HG03378 (cell line): ENCODE results near the gene TPGS2.
A peak's percentile ranks its signal among the peaks of the same experiment; 100 is the strongest.
"Not testable (repeated sequence)": the region's sequence is repeated elsewhere in the genome, so short reads cannot be mapped to it uniquely, and the experiment has no call there.

Source experiments
- ATAC-seq: cut with Tn5 transposase; IDR thresholded peaks from one replicate; pipeline ENCODE4 v1.9.1; 2021; ENCODE audit warnings: mild to moderate bottlenecking, moderate library complexity; ENCODE audit not compliant: unreplicated experiment

The TPGS2 gene

DNA sequence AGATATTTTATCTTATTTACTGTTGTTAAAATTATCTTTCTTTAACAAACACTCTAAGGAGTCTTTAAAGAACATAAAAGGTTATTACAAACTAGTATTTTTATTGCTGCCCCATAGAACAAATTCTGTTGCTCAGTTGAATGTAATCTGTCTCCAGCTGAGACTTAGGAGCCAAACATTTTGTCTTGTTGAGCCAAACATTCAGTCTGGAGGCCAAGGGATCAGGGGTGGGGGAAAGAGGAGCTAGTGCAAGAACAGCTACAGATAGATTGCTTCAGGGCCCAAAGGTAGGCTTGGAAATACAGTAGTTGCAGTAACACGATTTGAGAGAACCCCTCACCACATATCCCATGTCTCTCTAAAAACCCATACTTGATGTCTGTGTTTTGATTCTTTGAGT is 51.2 kb downstream of the TPGS2 start:
- ATAC-seq: no peak

DNA sequence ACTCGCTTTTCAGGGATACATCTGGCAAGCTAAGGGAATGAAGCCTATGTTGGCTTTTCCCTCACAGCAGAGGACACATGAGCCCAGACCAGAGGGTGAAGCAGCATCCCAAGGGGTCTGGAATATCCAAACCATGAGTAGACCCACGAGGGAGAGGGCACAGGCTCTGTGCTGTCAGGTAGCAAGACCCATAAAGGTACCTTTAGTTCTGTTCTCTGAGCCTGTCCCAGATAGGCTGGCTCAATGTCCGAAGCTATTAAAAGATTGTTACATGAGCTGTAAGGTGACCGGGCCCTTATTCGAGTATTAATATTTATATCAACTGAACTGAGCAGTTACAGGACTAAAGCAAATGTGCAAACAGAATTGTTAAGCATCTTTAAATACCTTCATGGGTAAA is 52.2 kb downstream of the TPGS2 start:
- no peak for ATAC-seq

DNA sequence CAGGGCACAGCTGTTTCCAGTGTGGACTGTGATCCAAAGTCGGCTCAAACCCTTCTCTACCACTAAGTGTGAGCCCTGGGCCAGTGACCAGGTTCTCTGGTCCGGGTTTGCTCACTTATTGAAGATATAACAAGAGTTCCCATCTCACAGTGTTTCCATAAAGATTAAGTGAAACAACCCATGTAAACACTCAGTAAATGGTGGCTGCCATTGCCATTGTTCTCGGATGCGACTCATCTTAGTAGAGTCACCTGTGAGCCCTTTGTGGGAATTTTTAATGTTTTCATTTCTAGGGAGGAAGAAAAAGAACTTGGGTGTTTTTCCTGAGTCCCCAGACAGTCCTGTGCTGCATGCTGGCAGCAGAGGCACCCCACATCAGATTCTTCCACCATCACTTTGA is 53.4 kb downstream of the TPGS2 start:
- ATAC-seq: no peak

DNA sequence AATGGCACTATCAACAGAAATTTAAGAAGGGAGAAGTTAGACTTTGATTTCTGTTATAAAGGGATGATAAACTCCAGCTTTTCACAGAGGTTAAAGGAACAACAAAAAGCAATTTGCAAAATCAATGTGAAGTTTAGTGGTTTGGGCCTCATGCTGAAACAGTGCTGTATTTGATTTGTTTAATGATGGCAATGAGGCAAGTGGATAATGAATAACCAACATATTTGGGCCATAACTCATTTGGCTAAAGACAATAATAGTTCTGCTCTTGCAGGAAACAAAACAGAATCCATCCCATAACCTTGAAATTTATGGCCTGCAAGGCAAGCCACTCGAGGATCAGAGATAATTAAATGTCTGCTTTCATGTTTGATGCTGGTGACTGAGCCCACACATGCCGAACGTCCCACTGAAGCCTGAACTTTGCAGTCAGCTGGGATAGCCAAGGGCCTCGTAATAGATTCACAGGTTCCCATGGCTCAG is 56.5 kb downstream of the TPGS2 start:
- ATAC-seq: no peak

DNA sequence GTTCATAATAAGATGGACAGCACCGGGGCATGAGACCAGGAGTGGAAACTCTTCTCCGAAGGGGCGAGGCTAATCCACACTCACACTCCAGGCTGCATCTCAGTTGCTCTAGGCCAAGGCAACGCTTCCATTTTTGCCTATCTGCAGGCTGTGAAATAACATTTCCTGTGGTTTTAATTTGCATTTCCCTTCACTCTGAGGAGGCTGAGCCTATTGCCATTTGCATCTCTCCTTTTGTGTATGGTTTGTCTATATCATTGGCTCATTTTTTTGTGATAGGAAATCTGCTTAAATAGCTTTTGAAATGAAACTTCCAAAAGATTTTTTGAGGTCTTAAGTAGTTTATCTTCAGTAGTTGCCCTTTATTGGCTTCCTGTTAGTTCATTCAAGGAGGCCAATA is 57.6 kb downstream of the TPGS2 start:
- ATAC-seq: peak; percentile 51

DNA sequence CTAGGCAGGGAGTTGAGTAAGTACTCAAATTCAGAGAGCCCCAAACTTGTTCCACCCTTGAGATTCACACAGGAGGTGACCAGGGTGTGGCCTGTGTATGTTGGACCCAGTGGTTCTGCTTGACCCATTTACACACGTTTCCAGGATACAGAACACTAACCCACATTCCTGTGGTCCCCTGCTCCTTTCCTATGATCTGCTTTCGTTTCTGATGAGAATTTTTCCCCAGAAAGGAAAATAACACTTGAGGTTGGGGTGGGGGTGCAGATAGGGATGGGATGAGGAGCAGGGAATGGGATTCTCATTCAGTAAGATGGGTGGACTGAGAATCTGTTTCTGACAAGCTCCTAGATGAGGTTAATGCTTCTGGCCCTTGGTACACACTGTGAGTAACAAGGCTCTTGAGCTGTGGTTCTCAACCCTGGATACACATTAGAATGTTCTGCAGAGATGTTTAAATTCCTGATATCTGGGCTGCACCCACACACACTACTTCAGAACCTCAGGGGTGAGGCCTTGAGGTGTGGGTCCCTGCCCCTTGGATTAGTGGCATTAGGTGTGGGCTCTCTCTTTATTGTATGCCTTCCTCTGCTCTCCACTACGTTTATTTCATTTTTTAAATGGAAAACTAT is 58.4 kb downstream of the TPGS2 start:
- ATAC-seq: no peak

DNA sequence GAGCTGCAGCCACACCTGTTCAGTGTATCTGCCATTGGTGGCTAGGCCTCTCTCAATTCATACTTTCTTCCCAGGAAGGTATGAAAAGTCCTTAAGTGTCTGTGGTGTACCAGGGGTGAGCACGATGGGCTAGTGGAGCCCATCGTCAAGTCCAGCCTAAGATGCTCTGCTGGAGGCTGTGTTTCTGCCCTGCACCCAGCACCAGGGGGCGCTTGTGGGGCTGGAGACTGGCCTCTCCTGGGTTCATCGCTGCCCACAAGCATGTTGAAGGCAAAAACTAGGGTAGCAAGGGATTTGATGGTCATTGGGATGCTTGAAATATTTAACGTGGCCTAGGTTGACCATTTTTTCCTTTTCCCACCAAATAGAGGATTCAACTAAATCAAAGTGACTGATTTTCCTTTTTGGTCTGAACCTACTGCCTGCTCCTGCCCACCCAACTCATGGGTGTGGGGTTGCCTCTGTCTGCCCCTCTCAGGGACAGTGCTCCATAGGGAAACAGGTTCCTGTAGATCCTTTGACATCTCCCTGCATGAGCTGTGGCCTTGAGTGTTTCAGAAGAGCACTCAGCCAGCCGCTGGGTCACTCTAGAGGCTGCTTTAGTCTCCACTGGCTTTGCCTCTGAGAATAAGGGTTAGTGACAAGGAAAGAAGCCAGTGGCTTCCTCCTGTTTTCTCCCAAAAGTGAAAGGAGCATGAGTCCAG is 59.0 kb downstream of the TPGS2 start:
- ATAC-seq: no peak

DNA sequence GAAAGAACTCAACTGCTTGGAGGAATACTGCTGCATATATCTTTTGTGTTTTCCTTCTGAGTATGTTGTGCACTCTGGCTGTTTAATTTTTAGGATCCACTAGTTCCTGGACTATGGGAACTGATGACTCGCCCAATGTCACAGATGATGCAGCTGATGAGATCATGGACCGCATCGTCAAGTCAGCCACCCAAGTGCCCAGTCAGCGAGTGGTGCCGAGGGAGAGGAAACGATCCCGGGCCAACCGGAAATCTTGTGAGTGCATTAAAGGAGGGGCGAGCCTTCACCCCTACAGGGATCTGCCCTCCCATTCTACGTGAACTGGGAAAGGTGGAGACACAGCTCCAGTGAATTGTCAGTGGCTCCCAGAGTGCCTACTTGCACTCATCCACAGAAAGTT is 59.6 kb downstream of the TPGS2 start:
- no peak for ATAC-seq

DNA sequence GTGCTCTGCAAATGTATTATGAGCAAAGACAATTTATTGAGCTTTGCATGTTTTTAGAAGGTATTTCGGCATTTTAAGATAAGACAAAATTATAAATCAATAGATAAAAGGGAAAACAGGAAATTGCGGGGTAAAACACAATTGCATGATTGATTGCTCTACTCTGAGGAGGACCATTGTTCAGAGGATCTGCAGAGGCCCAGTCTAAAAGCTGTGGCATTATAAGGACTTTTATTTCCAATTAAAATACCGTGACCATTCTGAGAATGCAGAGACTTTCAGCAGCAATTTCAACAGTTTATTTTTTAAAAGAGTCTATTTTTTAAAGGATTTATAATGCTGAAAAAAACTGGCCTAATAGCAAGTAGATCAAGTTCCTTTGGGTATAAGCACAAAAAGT is 62.0 kb downstream of the TPGS2 start:
- ATAC-seq: no peak

DNA sequence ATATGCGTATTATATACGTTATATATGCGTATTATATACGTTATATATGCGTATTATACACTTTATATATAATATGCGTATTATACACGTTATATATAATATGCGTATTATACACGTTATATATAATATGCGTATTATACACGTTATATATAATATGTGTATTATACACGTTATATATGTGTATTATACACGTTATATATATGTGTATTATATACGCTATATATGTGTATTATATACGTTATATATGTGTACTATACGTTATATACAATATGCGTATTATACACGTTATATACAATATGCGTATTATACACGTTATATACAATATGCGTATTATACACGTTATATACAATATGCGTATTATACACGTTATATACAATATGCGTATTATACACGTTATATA is 65.8 kb downstream of the TPGS2 start:
- ATAC-seq: not testable (repeated sequence)

DNA sequence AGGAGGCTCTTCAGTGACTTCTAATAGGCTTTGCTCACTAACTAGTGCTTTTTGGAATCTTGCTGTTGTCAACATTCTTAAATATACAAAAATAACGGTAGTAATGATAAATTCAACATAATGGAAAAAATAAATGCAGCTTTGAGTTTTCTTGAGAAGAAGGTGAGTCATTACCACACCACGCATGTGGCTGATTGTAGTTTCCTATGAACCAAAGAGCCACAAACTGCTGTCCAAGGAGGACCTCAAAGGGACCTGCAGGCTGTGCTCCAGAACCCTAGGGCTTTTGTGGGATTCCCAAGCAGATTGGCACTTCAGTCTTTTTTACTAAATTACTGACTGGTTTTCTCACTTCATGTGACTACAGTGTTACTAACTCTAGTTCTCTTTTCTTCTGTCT is 66.7 kb downstream of the TPGS2 start:
- no peak for ATAC-seq

DNA sequence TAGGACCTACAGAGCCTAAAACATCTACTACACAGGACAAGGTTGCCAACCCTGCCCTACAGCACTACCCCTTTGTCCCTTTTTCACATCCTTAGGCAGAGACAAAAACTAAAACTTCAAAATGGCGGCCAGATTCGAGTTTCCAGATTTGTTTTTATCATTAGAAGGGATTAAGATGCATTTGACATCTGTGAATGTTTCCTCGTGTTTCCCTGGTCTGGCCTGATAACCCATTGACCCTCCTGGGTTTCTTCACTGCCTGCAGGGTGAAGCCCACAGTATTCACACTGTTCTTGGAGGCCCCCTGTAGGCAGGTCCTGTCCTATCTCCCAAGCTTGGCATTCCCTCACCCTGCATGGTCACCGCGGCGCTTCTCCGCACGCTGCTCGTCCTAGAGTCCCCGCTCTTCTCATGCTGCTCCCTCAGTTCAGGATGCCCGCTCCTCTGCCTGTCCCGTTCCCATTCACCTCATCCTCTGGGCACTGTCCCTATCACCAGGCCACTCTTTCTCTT is 67.6 kb downstream of the TPGS2 start:
- no peak for ATAC-seq

DNA sequence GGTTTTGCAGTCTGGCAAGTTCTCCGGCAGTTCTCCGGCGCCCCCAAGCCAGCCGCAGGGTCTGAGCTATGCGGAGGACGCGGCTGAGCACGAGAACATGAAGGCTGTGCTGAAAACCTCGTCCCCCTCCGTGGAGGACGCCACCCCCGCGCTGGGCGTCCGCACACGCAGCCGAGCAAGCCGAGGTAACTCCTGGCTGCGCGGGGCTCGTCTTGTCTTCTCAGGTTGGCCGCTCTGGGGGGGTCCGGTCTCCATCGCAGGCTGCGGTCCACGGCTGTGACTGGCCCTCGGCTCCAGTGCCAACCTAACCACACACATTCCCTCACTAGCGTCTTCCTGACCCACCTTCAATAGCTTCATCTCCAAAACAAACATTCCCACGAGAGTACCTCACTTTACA is 68.2 kb downstream of the TPGS2 start:
- no peak for ATAC-seq

DNA sequence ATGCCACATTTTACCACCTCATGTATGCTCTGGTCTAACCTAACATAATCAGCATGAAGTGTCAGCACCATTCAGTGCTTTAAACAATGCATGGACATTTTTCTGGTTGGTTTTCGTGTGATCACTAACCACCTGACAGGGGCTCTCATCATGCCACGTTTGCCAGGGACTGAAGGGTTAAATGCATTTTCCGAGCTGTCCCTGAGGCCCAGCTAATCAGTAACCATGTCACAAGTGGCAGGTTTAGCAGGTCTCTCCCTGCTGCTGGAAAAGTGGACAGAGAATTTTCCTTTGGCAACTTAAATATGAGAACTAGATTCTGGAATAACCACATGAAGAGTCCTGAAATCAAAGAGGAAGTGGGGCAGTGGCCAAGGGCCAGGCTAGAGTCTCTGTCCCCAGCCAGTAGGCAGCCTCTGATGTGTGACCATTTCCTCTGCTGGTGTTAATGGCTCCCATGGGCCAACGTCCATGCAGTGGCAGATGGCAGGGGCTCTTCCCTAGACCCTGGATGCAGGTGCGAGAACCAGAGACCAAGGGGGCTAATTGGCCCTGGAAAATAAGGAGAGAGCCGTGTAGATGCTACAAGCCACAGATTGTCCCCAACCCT is 69.5 kb downstream of the TPGS2 start:
- no peak for ATAC-seq

DNA sequence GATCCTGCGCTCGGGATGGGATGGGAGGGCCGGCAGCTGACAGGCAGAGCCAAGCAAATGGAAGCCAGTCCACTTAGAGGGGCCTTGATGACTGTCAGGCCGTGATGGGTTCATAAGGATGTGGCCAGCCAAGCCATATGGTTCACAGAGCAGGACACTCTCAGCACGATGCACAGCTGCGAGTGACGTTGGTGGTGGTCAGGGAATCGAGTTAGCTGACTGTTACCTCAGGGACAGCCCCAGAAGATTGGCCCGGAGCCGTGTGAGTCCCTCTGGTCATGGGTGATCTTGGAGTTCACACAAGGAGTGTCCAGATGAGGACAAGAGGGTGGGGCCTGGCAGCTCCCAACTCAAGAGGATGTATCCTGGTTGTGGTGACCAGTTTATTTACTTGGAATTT is 70.2 kb downstream of the TPGS2 start:
- ATAC-seq: no peak

DNA sequence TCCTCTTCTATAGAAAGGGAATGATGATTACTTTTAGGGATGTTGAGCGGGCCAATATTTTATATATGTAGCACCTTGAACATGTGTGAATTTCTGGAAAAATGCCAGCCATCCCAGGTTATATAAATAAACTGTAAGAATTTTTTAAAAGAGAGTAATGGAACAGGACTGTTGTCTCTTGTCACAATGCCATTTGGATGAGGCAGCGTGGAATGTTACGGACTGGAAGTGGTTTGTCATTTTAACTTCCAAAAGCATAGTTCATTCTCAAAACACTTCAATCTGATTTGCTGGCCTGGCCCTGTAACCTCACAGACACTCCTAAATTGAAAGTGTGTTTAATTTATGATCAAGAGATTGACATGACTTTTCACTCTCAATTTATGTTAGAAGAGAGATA is 70.8 kb downstream of the TPGS2 start:
- ATAC-seq: no peak

DNA sequence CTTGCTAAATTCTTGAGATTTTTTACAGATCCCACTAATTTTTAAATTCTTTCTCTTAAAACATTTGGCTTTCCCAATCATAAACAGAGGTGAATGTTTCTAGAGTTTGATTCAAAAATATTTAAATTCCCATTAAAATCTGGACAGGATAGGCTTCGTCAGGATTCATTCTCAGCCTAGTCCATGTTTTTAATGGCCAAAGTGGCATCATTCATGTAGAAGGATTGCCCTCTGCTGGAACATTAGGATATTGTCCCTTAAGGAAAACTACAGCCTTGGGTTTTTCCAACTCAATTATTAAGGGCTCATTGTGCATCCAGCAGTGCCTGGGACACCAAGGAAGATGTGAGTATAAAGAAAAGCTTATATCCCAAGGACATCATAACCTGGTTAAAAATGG is 71.7 kb downstream of the TPGS2 start:
- ATAC-seq: no peak

DNA sequence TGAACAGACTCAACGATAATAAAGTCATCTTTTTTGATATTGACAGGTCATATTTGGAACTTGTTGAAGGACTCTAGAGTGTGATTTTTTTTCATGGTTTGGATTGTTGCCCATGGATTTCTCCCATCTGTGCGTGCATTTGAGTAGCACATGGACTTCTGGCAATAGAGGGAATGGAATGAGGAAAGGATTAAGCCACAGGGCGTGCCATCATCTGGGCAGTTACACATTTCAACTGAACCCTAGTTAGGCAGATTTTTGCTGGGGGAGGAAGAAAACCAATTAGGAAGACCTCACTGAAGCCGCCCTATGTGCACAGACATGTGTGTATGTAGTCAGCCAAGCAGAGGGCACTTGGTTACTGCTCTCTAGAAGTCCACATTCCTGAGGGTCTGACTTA is 72.6 kb downstream of the TPGS2 start:
- no peak for ATAC-seq

DNA sequence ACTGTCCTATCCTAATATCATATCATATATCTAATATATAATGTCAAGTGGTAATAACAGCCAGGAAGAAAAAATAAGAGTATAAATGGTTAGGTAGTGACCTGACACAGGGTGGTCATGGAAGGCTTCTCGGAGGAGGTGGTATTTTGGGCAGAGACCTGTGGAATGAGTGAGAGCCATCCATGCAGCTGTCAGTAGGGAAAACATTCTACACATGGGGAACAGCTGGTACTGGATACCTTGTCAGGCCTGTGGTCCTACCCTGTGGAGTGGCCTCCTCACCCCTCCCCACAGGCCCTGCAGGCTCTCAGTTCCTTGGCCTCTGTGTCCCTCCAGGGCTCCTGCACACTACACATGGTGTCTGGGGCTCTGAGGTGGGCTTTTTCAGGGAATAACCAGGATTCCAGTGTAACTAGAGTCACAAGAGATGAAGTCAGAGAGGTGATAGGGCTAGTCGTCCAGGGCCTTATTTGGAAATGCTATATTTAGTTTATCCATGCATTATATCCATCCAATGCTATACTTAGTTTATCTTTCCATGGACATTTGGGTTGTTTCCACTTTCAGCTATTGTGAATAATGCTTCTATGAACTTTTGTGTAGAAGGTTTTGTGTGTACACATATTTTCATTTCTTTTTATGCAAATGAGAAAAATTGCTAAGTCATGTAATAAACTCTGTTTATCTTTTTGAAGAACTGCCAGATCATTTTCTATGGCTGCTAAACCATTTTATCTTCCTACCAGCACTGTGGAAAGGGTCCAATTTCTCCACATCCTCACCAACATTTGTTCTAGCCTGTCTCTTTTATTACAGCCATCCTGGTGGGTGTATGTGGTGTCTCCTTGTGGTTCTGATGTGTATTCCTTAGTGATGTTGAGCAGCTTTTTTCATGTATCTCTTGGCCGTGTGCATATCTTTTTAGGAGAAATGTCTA is 75.6 kb downstream of the TPGS2 start:
- ATAC-seq: no peak

DNA sequence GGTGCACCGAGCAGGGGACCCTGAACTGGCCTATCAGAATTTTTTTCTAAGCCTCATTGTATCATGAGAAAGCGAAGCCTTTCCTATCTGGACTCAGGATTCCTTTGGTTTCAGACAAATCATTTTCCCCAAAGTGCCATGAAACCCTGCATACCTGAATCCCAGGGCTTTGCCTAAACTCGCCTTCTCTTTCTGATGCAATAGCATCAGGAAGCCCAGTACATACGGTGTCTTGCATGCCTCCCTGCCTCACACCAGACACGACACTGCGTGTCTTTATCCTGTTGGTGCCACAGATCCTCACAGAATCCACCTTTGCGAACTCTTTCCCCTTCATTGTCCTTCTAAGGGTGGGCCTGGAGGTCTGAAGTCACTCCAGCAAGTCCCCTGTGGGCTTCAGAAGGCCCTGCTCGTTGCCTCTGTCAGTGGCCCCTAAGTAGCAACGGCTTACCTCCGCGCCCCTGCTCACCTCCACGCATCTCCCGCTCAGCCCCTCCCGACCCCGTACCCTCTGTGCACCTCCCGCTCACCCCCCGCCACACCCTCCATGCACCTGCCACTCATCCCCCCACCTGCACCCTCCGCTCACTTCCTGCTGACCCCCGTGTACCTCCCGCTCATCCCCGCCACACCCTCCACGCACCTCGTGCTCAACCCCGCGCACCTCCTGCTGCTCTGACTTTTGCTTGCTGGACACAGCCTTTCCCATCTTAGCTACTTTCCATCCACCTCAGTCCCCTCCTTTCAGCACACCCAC is 83.4 kb downstream of the TPGS2 start:
- ATAC-seq: no peak
